K562 (cell line): ENCODE data around the gene RPL10A. TPM values are rescaled to one million over a fixed set of nuclear protein-coding genes. Genes with fewer than 3 reads are reported as not detected.

ENCODE experiments used
- BHLHE40 ChIP-seq: IDR thresholded peaks from 2 replicates; pipeline ENCODE4 v1.6.1; 2011; ENCODE audit warnings: low read length, improper control_type of control experiment
- HDGF ChIP-seq: fragments of 450-650 bp; IDR thresholded peaks from 2 replicates; pipeline ENCODE4 v1.6.1; 2016
- MYC ChIP-seq, 2 experiments: fragments of 250-450 bp in 1 of 2; sonication (Bioruptor Pico) in 1 of 2; IDR thresholded peaks; 2 replicates each; pipeline versions ENCODE4 v1.5.1 to v1.6.1; 2012 to 2021; ENCODE audit warnings: low read depth in 2 of 2, borderline replicate concordance in 1 of 2, improper control_type of control experiment in 1 of 2, low read length in 1 of 2, mild to moderate bottlenecking in 1 of 2, moderate library complexity in 1 of 2
- NFYB ChIP-seq: IDR thresholded peaks from 2 replicates; pipeline ENCODE4 v1.6.1; 2011; ENCODE audit warnings: mild to moderate bottlenecking, moderate library complexity; ENCODE audit not compliant: insufficient read length; ENCODE audit errors: extremely low read depth
- PHTF2 ChIP-seq: fragments of 250-450 bp; sonication (Bioruptor Pico); IDR thresholded peaks from 2 replicates; pipeline ENCODE4 v1.5.0; 2021; ENCODE audit warnings: mild to moderate bottlenecking
- POLR3A ChIP-seq: IDR thresholded peaks from 2 replicates; pipeline ENCODE4 v1.6.1; 2011; ENCODE audit warnings: borderline replicate concordance, mild to moderate bottlenecking, moderate library complexity; ENCODE audit not compliant: insufficient read length, insufficient read depth; ENCODE audit errors: extremely low read depth
- PURB ChIP-seq: sonication (generic); formaldehyde crosslinking; IDR thresholded peaks from 2 replicates; pipeline ENCODE4 v1.9.0; 2021; ENCODE audit warnings: low read depth, mild to moderate bottlenecking, missing genetic modification reagents
- RBM22 ChIP-seq: fragments of 200-400 bp; formaldehyde crosslinking; IDR thresholded peaks from 2 replicates; pipeline ENCODE4 v1.6.1; 2018; ENCODE audit warnings: low read length, low read depth; ENCODE audit not compliant: poor library complexity, severe bottlenecking
- RBM39 ChIP-seq: fragments of 200-400 bp; formaldehyde crosslinking; optimal IDR thresholded peaks from 2 replicates; pipeline ENCODE3; 2018; ENCODE audit warnings: low read depth, low read length
- RHOXF2B ChIP-seq: fragments of 250-450 bp; sonication (Bioruptor Pico); conservative IDR thresholded peaks from 2 replicates; pipeline ENCODE4 v1.5.1; 2021
- SMARCA4 ChIP-seq: fragments of 450-650 bp; IDR thresholded peaks from 2 replicates; pipeline ENCODE4 v1.6.1; 2016
- SMARCC2 ChIP-seq: fragments of 450-650 bp; IDR thresholded peaks from 2 replicates; pipeline ENCODE4 v1.6.1; 2017; ENCODE audit warnings: antibody characterized with exemption, moderate library complexity, mild to moderate bottlenecking, low read depth
- SP2 ChIP-seq: IDR thresholded peaks from 2 replicates; pipeline ENCODE4 v1.6.1; 2011; ENCODE audit warnings: mild to moderate bottlenecking, low read depth, low read length, moderate library complexity; ENCODE audit not compliant: poor library complexity, severe bottlenecking; ENCODE audit errors: extremely low read depth
- SRSF7 ChIP-seq: fragments of 200-400 bp; formaldehyde crosslinking; optimal IDR thresholded peaks from 2 replicates; pipeline ENCODE3; 2017; ENCODE audit warnings: mild to moderate bottlenecking, low read depth, low read length
- SRSF9 ChIP-seq: fragments of 200-400 bp; formaldehyde crosslinking; IDR thresholded peaks from 2 replicates; pipeline ENCODE4 v1.6.1; 2017; ENCODE audit warnings: low read depth, low read length, borderline replicate concordance
- TBL1XR1 ChIP-seq, 2 experiments: IDR thresholded peaks; 2 replicates each; pipeline ENCODE4 v1.6.1; 2012; ENCODE audit warnings: improper control_type of control experiment in 2 of 2, low read length in 2 of 2, mild to moderate bottlenecking in 1 of 2
- UBTF ChIP-seq, 2 experiments: IDR thresholded peaks; 2 replicates each; pipeline ENCODE4 v1.6.1; 2012; ENCODE audit warnings: improper control_type of control experiment in 2 of 2, low read depth in 2 of 2, low read length in 2 of 2, borderline replicate concordance in 1 of 2
- YY1 ChIP-seq, 3 experiments: IDR thresholded peaks; 2 replicates each; pipeline ENCODE4 v1.6.1; 2011; ENCODE audit warnings: low read length in 2 of 3, mild to moderate bottlenecking in 2 of 3, moderate library complexity in 2 of 3, borderline replicate concordance in 1 of 3, control low read depth in 1 of 3, low read depth in 1 of 3; ENCODE audit not compliant: insufficient read depth in 3 of 3, insufficient replicate concordance in 2 of 3, control insufficient read depth in 1 of 3, insufficient read length in 1 of 3; ENCODE audit errors: extremely low read depth in 1 of 3
- ZBTB5 ChIP-seq: fragments of 450-650 bp; IDR thresholded peaks from 2 replicates; pipeline ENCODE4 v1.6.1; 2017; ENCODE audit warnings: antibody characterized with exemption
- ZNF280A ChIP-seq: fragments of 450-650 bp; IDR thresholded peaks from 2 replicates; pipeline ENCODE4 v1.6.1; 2018; ENCODE audit warnings: mild to moderate bottlenecking, low read depth; ENCODE audit not compliant: partially characterized antibody
- ZNF41 ChIP-seq: fragments of 250-450 bp; sonication (Bioruptor Pico); conservative IDR thresholded peaks from 2 replicates; pipeline ENCODE4 v1.4.0; 2020; ENCODE audit warnings: mild to moderate bottlenecking
- ZNF644 ChIP-seq: fragments of 200-800 bp; sonication (Bioruptor generic); IDR thresholded peaks from 2 replicates; pipeline ENCODE4 v1.6.1; 2016; ENCODE audit warnings: low read depth, missing genetic modification characterization, missing compliant biosample characterization
- ZSCAN29 ChIP-seq: fragments of 450-650 bp; IDR thresholded peaks from 2 replicates; pipeline ENCODE4 v1.6.1; 2017
- polyA plus RNA-seq, 8 experiments: library from polyadenylated mRNA; depleted of rRNA in 4 of 8; stranded (reverse) in 5 of 8; unstranded in 3 of 8; fragments of >200 nt; fragmentation: Nextera tagmentation in 2 of 8; fragmentation: Illumina TruSeq in 1 of 8; extraction: Ambion mirVana in 2 of 8; extraction: Trizol in 1 of 8; gene quantifications; 2 replicates each; pipeline versions ENCODE4 v1.2.1 to v1.2.3, GENCODE V29; 2011 to 2014; ENCODE audit warnings: inconsistent platforms in 1 of 8, missing spikeins in 1 of 8
- total RNA-seq, 7 experiments: library from RNA; depleted of rRNA in 6 of 7; stranded (reverse); fragments of >200 nt in 6 of 7; fragmentation: Illumina TruSeq in 2 of 7; extraction: Trizol in 2 of 7; gene quantifications; 2 replicates each; pipeline versions ENCODE4 v1.2.1 to v1.2.3, GENCODE V29; 2011 to 2021; ENCODE audit warnings: low replicate concordance in 1 of 7

RPL10A gene
- total and polyA plus RNA-seq, 9 of the 15 experiments (the other 6 are each of a cell fraction or from before 2014, with no cell fraction given), result 1,589 to 3,237 (median 2,116) TPM

GRCh38 chr6:35500782-35501181, 32.6 kb downstream of the RPL10A start (continued):
- no peak for TF ChIP-seq ZNF280A
- TF ChIP-seq SRSF9, result no peak
- no peak for TF ChIP-seq SMARCC2
- TF ChIP-seq NFYB, result no peak
- TF ChIP-seq HDGF, result no peak
- no peak for TF ChIP-seq RBM22
- no peak for TF ChIP-seq YY1 (IDR thresholded peaks at IDR 0.05; ENCODE audit: borderline replicate concordance in 1 of 3, control insufficient read depth in 1 of 3, extremely low read depth in 1 of 3, insufficient read depth in 3 of 3, insufficient read length in 1 of 3, insufficient replicate concordance in 2 of 3, low read depth in 1 of 3, low read length in 2 of 3)
- TF ChIP-seq SMARCA4, result peak; percentile 54; the same call in 1 of the 2 replicates
- no peak for TF ChIP-seq POLR3A
- no peak for TF ChIP-seq MYC (IDR thresholded peaks at IDR 0.05; ENCODE audit: low read depth, low read length)
- no peak for TF ChIP-seq MYC (CRISPR knock-in tag; IDR thresholded peaks at IDR 0.05; ENCODE audit: borderline replicate concordance, low read depth)
- no peak for TF ChIP-seq PHTF2 (CRISPR knock-in tag)
- TF ChIP-seq SRSF7, result no peak
- TF ChIP-seq UBTF (IDR thresholded peaks at IDR 0.05; ENCODE audit: borderline replicate concordance in 1 of 2, low read depth in 2 of 2, low read length in 2 of 2), result no peak
- TF ChIP-seq TBL1XR1 (IDR thresholded peaks at IDR 0.05; ENCODE audit: low read length in 2 of 2), result no peak
- TF ChIP-seq ZSCAN29, result no peak
- no peak for TF ChIP-seq ZBTB5
- TF ChIP-seq RBM39, result no peak
- TF ChIP-seq RHOXF2B (CRISPR knock-in tag), result no peak
- no peak for TF ChIP-seq ZNF41 (CRISPR knock-in tag)
- TF ChIP-seq BHLHE40, result peak; percentile 69
- no peak for TF ChIP-seq SP2
- no peak for TF ChIP-seq PURB (CRISPR knock-in tag)
- no peak for TF ChIP-seq ZNF644 (tag)
